GM10266 (cell line): ENCODE data around the gene SDHAF2.

Source experiments
- DNase-seq: peaks from one replicate; pipeline ENCODE4 v3.0.0; 2012; ENCODE audit errors: extremely low spot score
- TF ChIP-seq, protein P1 (sequence below): IDR thresholded peaks from 2 replicates; pipeline ENCODE4 v1.5.1; 2012; ENCODE audit warnings: mild to moderate bottlenecking, low read depth; ENCODE audit not compliant: control insufficient read depth, insufficient read depth; ENCODE audit errors: missing control alignments

The SDHAF2 gene

DNA sequence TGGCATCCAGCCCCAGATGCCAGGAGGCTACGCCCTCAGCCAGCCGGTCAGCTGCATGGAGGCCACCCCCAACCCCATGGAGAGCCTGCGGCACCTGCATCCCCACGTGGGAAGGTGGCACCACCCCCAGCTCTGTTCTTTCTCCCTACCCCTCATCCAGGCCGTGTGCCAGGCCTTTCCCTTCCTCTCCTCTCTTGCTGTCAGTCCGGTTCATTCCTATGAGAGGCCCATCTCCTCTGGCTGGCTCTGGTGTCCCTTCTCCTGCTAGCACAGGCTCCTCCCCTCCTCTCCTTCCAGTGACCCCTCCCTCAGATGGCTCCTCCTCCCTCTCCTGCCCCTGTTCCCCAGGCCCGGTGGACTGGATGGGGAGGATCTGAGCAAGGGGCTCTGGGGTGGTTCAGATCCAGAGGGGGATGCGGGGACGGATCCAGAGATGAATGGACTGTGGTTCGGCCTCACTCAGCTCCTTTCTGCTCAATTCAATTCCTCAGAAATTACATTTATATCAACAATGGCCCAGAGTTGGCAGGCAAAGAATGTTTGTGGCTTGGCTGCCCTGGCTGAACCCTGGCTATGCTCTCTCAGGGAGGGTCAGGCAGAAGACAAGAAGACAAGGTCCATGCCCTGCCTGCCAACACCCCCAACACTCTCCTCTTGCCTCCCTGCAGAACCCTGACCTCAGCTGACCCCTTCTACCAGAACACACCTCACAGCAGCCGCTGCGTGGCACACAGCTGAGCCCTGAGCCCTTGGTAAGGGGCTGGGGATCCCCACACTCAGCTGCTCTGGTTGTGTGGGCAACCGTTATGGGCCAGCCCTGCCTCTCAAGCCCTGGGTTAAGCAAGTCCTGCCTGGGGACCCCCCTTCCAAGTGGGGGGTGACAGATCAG, 60.2 kb downstream of the SDHAF2 start:
- TF ChIP-seq, protein P1, sequence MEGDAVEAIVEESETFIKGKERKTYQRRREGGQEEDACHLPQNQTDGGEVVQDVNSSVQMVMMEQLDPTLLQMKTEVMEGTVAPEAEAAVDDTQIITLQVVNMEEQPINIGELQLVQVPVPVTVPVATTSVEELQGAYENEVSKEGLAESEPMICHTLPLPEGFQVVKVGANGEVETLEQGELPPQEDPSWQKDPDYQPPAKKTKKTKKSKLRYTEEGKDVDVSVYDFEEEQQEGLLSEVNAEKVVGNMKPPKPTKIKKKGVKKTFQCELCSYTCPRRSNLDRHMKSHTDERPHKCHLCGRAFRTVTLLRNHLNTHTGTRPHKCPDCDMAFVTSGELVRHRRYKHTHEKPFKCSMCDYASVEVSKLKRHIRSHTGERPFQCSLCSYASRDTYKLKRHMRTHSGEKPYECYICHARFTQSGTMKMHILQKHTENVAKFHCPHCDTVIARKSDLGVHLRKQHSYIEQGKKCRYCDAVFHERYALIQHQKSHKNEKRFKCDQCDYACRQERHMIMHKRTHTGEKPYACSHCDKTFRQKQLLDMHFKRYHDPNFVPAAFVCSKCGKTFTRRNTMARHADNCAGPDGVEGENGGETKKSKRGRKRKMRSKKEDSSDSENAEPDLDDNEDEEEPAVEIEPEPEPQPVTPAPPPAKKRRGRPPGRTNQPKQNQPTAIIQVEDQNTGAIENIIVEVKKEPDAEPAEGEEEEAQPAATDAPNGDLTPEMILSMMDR = no peak
- no peak for DNase-seq

- DNase-seq = no peak
- TF ChIP-seq, protein P1 = no peak
Observed at GRCh38 chr11:61491736-61492395, 61.9 kb downstream of the SDHAF2 start.

DNA sequence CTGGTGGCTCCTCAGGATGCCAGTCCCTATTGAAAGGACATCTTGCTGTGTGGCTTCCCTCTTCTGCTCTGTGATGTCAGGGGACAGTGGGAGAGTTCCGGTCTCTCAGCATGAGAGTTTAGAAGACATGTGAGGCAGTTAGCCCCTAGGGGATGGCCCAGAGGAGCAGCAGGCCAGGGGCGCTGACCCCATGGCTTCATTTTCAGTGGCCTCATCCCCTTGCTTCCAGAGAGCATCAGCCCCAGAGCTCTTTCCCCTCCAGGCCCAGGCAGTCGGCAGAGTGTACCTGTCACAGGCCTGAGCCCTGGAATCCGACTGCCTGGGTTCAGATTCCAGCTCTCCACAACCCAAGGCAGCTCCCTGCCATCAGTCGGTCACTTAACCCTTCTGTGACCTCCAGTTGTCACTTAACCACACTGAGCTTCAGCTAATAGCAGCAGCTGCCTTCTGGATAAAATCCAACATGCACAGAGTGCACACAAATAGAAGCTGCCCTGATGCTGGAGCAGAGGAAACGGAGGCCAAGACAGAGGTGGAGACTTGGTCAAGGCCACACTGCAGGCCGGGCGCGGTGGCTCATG, 64.5 kb downstream of the SDHAF2 start:
- DNase-seq = no peak
- TF ChIP-seq, protein P1 = no peak

DNA sequence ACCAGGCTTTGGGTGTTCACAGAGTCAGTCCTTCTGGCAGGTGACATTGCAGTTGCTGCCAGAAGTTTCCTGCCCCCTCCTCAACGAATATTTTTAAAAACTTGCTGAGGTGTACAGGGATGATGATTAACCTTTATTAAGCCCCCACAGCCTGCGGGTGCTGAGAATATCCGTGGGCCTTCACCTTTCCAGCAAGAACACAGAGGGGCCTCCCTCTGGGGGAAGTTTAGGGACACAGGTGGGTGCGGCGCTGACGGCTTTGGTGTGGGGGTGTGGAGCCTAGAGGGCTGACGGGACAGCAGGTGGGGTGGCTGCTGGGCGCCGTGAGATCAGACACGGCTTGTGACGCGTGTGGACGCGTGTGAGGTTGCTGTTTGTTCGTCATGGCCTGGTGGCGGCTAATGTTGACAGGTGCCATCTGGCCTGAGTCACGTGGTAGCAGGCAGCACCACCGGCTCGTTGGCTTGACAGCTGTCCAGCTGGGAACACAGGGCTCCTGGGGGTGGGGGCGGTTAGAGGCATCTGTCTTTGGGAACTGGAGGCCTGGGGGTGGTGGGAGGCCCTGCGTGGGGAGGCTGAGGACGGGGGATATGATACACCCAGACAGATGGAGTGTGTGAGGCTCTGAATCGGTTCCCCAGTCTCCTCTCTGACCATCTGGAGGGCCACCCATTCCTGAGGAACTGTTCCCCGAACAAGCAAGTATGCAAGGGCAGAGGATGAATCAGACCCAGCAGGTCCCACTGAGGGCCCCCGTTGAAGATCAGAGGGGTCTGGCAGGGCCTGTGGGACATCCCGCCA, 66.1 kb downstream of the SDHAF2 start:
- no peak for DNase-seq

More for the DNA sequence above, 66.1 kb downstream of the SDHAF2 start:
- TF ChIP-seq, protein P1 = no peak
